Caki2 (cell line): ENCODE data around the gene SRP19. TPM values are rescaled to one million over a fixed set of nuclear protein-coding genes. Genes with fewer than 3 reads are reported as not detected.
"Not testable (repeated sequence)": the region's sequence is repeated elsewhere in the genome, so short reads cannot be mapped to it uniquely, and the experiment has no call there.

Experiments
- DNase-seq: peaks from one replicate; pipeline ENCODE4 v3.0.0-alpha.2; 2015; ENCODE audit warnings: low read depth
- in situ Hi-C: cut with HindIII; loops from 2 replicates; pipeline ENCODE4 v1.10.0; 2016; ENCODE audit warnings: low sequenced_read_pairs, low pct_unique_long_range_greater_than_20kb, mixed read lengths
- total RNA-seq: library from RNA; depleted of rRNA; stranded (reverse); fragments of >200 nt; shearing (Covaris generic); gene quantifications from 2 replicates; pipeline ENCODE4 v1.2.3, GENCODE V29; 2014; ENCODE audit warnings: low replicate concordance

SRP19 gene
- total RNA-seq, 1 experiment from 2014 or later: 30.7 TPM

- DNase-seq: no peak
- in situ Hi-C loops: no loop called here
Measured at GRCh38 chr5:112865128-112865527, 4.0 kb downstream of the SRP19 start.

GRCh38 chr5:112866739-112867138, 5.7 kb downstream of the SRP19 start:
- in situ Hi-C loops: no loop called here
- DNase-seq: no peak

- in situ Hi-C loops: no loop called here
- DNase-seq: no peak
Measured at GRCh38 chr5:112867411-112867810, 6.3 kb downstream of the SRP19 start.

GRCh38 chr5:112869948-112870347, 8.9 kb downstream of the SRP19 start:
- no peak for DNase-seq
- in situ Hi-C loops: no loop called here

- no peak for DNase-seq
- in situ Hi-C loops: no loop called here
Measured at GRCh38 chr5:112870966-112871365, 9.9 kb downstream of the SRP19 start.

GRCh38 chr5:112876362-112876761, 15.3 kb downstream of the SRP19 start:
- in situ Hi-C loops: no loop called here
- DNase-seq: no peak

- DNase-seq: no peak
- in situ Hi-C loops: no loop called here
Measured at GRCh38 chr5:112878101-112878500, 17.0 kb downstream of the SRP19 start.

- in situ Hi-C loops: no loop called here
- peak; percentile 29 for DNase-seq
Measured at GRCh38 chr5:112878760-112879159, 17.7 kb downstream of the SRP19 start.

GRCh38 chr5:112880219-112880964, 19.3 kb downstream of the SRP19 start:
- no peak for DNase-seq
- in situ Hi-C loops: no loop called here

GRCh38 chr5:112883192-112883591, 22.1 kb downstream of the SRP19 start:
- in situ Hi-C loops: no loop called here
- no peak for DNase-seq

- in situ Hi-C loops: no loop called here
- DNase-seq: no peak
Measured at GRCh38 chr5:112885001-112885400, 23.9 kb downstream of the SRP19 start.

- in situ Hi-C loops: no loop called here
- no peak for DNase-seq
Measured at GRCh38 chr5:112886975-112887374, 25.9 kb downstream of the SRP19 start.

- DNase-seq, in situ Hi-C loops: not testable (repeated sequence)
Measured at GRCh38 chr5:112892066-112892465, 31.0 kb downstream of the SRP19 start.

GRCh38 chr5:112892776-112893175, 31.7 kb downstream of the SRP19 start:
- DNase-seq: no peak
- in situ Hi-C loops: no loop called here

- no peak for DNase-seq
- in situ Hi-C loops: no loop called here
Measured at GRCh38 chr5:112895682-112896081, 34.6 kb downstream of the SRP19 start.

GRCh38 chr5:112902561-112902960, 41.5 kb downstream of the SRP19 start:
- DNase-seq: no peak
- in situ Hi-C loops: no loop called here

GRCh38 chr5:112904996-112905395, 43.9 kb downstream of the SRP19 start:
- DNase-seq, in situ Hi-C loops: not testable (repeated sequence)

- in situ Hi-C loops: no loop called here
- no peak for DNase-seq
Measured at GRCh38 chr5:112906637-112907036, 45.5 kb downstream of the SRP19 start.

GRCh38 chr5:112907166-112907631, 46.1 kb downstream of the SRP19 start:
- in situ Hi-C loops: no loop called here
- no peak for DNase-seq

GRCh38 chr5:112908854-112909253, 47.8 kb downstream of the SRP19 start:
- in situ Hi-C loops: no loop called here
- peak; percentile 13 for DNase-seq
